Stimulated activated CD8-positive, alpha-beta memory T cell treated with anti-CD3 and anti-CD28 coated beads, Interleukin-4, amount 100 ng/mL, for 48 hours (primary cell): ENCODE measurements around the gene LRRC8D.
"Not testable (repeated sequence)": the region's sequence is repeated elsewhere in the genome, so short reads cannot be mapped to it uniquely, and the experiment has no call there.

Experiments used
- DNase-seq: peaks from one replicate; pipeline ENCODE4 v3.0.0-alpha.2; 2020

LRRC8D gene

GRCh38 chr1:89918794-89919155 is 97.9 kb downstream of the LRRC8D start:
- no peak for DNase-seq

DNA sequence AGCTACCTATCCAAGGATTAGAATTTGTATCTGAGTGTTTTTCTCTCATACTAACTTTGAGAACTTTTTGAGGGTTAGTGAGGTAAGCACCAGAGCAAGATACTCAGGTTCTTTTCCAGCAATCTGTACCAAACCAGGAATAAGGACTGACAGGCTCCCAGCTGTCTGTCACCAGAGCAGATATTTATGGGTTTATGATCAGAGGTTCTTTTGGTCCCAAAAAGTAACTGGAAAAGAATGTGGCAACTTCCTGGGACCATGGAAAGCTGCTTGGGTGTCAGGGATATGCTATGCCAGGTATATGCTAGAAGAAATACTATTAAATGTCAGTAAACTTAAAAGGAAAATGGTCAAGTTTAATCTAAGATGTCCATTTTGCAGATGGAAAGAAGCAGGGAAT is 98.3 kb downstream of the LRRC8D start:
- no peak for DNase-seq

- DNase-seq = no peak
Observed at GRCh38 chr1:89922911-89923310, 102.1 kb downstream of the LRRC8D start.

DNA sequence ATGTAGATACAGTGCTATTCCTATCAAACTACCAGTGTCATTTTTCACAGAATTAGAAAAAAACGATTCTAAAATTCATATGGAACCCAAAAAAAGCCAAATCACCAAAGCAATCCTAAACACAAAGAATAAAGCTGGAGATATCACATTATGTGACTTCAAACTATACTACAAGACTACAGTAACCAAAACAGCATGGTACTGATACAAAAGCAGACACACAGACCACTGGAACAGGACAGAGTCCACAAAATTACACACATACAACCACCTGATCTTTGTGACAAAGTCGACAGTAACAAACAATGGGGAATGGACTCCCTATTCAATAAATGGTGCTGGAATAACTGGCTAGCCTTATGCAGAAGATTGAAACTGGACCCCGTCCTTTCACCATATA is 102.7 kb downstream of the LRRC8D start:
- DNase-seq = no peak

GRCh38 chr1:89924075-89924474 is 103.2 kb downstream of the LRRC8D start:
- DNase-seq = not testable (repeated sequence)

DNA sequence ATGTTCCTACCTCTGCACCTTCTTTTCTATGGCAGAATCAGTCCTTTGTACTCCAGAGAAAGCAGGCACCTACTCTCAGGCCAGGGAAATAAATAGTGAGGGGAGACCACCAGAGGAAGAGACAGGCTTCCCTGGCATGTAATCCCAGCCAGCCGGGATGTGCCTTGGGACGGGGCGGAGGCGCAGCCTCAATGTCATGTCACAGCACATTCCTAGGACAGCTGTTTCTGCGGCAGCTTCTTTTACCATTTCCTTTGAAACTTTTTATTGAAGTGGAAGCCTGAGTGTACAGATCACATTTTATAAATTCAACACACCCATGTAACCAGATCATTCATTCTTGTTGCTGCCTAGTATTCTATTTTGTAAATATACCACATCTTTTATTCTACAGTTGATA is 106.2 kb downstream of the LRRC8D start:
- DNase-seq = no peak

DNA sequence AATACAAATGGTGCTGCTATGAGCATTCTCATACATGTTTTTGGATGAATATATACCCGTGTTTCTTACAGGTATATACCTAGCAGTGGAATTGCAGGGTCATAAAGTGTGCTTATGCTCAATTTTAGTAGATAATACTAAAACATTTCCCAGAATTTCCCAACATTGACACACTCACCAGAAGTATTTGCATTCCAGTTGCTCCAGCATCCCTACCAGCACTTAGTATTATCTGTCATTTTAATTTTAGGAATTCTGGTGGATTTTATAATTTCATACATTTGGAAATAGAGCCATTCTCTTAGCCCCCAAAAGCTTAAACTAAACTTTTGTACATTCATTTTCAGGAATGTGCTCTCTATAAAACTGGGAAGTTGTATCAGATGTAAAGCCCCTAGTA is 106.6 kb downstream of the LRRC8D start:
- DNase-seq = no peak

GRCh38 chr1:89928506-89928905 is 107.7 kb downstream of the LRRC8D start:
- DNase-seq = no peak

DNA sequence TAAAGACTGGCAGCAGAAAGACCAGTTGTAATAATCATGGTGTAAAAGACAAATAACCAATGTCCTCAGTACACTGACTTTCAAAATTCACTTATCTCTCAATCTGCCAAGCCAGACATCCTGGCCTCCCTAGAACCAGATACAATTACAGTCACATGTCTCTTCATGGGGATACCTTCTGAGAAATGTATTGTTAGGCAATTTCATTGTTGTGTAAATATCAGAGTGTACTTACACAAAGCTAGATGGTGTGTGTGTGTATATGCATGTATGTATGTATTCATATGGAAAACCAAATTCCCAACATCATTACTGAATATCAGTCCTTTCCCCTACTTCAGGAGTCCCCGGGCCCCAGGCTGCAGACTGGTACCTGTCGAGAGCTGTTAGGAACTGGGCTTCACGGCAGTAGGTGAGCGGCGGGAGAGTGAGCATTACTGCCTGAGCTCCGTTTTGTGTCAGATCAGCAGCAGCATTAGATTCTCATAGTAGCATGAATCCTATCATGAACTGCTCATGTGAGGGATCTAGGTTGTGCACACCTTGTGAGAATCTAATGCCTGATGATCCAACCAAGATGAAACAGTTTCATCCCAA is 108.7 kb downstream of the LRRC8D start:
- no peak for DNase-seq

GRCh38 chr1:89930579-89930978 is 109.7 kb downstream of the LRRC8D start:
- DNase-seq = no peak

DNA sequence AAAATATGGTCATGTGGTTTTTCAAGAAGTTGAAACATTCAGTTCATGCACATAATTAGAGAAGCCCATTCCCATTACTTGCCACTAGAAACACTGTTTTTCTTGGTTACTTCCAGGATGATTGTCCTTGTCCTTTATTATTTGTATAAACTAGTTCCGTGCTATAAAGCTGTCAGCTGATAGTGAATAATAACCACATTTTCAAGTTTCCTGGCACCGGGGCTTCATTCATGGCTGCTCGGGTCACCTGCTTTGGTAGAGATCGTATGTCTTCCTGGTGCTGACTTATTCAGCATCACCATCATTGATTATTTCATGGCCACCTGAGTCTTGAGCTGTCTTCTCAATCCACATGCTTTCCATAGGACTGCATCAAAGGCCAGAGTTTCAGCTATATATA is 111.1 kb downstream of the LRRC8D start:
- DNase-seq = no peak

DNA sequence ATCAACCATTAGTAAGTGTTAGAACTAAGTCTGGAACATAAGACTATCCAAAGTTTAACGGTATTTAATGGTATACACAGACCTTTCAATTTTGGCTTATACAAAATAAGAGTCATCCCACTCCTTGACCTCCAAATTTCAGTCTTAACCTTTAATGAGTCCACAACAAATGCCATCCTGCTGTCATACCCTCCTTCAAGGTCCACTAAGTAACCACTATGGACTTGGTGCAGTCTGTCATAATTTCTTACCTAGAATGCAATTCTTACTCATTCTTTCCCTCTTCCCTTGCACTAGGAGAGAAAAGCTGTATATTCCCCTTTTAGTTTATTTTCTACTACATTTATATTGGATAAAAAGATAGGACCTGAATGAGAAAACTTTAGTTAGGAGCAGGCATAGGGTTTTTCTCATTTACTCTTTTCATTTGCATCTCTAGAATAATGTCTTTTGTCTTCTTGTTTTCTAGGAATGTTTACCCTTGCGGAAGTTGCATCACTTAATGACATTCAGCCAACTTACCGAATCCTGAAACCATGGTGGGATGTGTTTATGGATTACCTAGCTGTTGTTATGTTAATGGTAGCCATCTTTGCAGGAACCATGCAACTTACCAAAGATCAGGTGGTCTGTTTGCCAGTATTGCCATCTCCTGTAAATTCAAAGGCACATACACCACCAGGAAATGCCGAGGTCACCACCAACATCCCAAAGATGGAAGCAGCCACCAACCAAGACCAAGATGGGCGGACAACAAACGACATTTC is 111.9 kb downstream of the LRRC8D start:
- DNase-seq = no peak

DNA sequence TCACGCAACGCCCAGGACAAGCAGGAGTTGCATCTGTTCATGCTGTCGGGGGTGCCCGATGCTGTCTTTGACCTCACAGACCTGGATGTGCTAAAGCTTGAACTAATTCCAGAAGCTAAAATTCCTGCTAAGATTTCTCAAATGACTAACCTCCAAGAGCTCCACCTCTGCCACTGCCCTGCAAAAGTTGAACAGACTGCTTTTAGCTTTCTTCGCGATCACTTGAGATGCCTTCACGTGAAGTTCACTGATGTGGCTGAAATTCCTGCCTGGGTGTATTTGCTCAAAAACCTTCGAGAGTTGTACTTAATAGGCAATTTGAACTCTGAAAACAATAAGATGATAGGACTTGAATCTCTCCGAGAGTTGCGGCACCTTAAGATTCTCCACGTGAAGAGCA is 113.6 kb downstream of the LRRC8D start:
- no peak for DNase-seq

DNA sequence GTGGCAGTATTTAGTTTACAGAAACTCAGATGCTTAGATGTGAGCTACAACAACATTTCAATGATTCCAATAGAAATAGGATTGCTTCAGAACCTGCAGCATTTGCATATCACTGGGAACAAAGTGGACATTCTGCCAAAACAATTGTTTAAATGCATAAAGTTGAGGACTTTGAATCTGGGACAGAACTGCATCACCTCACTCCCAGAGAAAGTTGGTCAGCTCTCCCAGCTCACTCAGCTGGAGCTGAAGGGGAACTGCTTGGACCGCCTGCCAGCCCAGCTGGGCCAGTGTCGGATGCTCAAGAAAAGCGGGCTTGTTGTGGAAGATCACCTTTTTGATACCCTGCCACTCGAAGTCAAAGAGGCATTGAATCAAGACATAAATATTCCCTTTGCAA is 114.4 kb downstream of the LRRC8D start:
- no peak for DNase-seq

DNA sequence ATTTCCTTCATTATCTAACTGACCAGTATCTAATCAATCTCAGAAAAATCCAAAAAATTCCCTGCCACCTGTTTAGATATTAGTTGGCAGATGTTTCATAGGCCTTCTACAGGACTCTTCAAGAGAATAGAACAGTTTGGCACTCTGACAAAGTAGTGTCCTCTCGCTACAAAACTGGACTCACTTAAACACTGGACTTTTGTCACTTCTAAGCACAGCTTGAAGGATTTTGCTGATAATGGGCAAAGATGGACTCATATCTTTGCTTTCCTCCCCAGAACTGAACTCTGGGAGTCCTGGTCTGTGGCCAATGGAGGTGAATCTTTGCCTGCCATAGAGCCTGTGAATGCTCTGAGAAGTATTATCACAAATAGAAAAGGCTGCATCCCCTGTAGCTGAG is 115.9 kb downstream of the LRRC8D start:
- no peak for DNase-seq

DNA sequence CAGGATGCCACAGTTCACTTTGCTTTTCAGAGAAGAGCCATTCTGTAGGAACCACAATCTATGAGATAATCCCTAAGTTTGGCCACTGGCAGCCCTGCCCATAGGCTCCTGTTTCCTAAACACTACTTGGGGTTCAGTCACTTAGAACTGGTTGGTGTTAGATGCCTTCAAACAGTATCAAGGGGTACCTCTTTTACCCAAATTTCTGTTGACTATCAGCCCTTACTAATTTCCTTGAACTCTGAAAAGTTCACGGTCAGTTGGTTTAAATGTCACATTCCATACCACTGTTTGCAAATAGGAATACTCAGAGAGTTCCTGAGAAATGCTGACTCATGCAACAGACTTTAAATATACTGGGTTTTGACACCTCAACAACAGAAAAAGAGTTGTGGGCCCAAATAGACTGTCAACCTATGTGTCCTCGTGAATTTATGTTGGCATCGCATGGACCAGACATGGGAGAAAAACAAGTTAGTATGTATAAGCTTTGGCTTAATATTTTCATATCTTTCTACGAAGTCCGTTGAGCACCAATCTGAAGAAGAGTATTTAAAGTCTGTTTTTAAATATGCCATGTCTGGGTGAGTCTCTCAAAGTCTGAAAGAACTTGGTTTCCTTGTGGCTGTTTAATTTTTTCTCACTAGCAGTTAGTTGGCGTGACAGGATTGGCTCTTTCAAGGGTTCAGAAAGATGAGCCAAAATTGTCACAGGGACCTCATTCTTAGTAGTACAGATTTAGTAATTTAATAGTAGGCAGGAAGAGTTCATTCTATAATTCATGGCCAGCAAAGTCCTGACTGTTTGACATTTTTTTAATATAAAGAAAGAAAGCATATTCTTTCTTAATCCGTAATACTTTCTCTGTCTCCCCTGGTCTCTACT is 117.6 kb downstream of the LRRC8D start:
- no peak for DNase-seq

DNA sequence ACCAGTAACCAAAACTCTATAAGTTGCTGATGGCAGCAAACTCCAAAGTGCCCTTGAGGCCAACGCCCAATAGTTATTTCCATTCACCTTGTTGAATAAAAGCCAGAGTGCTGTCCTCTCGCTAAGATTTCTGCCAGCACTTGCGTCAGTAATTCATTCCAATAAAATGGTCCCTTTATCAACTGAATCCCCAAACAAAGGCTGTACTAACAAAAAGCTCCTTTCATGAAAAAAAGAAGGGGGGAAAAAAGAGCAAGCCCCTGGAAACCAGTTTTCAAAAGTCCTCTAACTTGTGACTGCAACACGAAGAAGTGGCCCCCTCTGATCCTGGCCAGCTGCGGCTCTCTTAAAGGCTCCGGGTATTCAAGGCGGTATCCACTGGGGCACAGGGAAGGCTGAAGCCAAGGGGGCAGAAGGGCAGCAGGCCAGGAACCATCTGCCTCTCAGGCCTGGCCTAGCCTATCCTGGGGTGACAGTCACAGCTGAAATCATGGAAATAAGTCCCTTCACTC is 118.3 kb downstream of the LRRC8D start:
- DNase-seq = no peak

- no peak for DNase-seq
Observed at GRCh38 chr1:89939693-89940438, 119.0 kb downstream of the LRRC8D start.

DNA sequence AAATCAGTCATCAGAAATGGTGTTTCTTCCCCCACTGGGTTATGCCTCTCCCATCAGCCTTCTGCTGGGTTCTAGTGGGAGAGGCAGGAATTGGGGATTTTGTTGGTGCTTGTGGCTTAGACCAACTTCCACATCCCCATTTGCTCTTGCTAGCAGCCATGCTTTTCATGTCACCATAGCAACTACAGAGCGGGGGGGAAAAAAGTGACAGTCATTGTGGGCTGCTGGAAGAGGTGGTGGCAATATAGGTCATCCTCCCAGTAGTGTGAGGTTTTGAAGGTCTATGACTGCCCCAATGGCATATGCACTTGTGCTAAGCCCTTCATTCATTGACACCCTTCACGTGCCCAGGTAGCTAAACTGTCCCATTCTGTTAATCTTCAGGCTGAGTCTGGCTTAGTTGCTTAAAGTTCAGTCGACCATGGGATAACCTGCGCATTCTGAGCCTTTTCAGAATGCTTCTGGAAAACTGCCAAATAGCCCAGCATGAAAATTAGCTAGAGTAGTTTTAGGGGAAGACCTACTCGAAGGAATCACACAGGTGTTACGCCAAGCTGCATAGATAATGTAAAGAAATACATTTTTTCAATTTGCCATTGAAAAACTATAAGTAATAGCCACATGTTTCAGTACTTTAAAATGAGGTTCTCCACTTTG is 120.4 kb downstream of the LRRC8D start:
- DNase-seq = no peak

DNA sequence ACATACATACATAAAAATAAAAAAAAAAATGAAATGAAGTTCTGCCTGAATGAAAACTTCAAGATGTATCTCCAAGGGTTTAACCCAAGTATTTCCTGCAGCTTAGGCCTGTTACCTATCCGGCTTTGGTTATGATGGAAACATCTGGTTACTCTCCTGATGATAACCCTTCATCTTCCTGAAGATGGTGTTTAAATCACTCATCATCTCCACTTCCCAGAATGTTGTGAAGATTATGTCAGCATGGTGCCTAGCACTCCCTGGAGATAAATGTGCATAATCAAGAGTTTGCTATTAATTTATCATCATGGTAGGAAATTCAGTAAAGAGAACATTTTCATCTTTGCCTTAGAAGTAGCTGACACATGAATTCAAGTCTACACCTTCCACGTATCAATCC is 121.2 kb downstream of the LRRC8D start:
- DNase-seq = no peak

DNA sequence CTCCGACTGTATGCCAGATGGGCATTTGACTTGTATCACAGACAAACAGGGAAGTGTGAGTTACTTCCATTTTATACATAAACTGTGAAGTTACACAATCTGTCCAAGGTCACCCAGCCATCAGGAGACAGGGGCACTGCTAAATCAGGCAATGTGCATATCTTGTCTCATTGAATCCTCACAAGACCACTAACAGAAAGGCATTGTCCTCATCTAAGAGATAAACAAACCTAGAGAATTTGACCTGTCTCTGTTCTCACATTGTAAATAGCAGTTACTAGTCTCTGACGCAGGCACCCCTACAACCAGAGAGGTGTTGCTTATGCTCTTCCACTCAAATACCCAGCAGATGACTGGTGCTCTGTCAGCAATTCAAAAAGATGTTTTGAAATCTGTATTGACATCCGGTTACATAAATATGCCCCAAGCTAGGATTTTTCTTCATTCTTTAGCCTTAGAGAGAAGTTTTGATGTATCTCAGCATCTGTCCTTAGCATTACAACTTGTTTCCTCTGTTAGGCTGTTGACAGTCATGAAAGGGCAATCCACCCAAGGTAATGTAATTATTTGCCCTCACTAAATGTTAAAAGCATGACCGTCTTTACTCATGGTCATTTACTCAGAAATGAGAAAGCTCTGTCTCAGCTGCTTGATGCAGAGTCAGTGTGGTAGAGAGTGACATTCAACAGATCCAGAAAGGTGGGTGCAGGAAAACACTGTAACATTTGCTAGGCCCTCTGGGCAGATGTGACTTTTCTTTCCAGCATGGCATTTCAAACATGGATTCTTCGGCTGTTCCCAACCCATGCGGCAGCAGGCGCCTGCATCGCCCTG is 122.2 kb downstream of the LRRC8D start:
- no peak for DNase-seq
